NCI-H446 (cell line): ENCODE results near the gene LTBP3.

Experiments used
- DNase-seq, 2 experiments: peaks; one replicate each; lab custom pipeline; 2025; lab: John Stamatoyannopoulos, UW

LTBP3 gene

GRCh38 chr11:65554057-65554818 lies 3.9 kb downstream of the LTBP3 start:
- DNase-seq: no peak

- no peak for DNase-seq
These were observed 4.7 kb downstream of the LTBP3 start for GRCh38 chr11:65553301-65554001.

GRCh38 chr11:65552388-65552951 lies 5.7 kb downstream of the LTBP3 start:
- DNase-seq: no peak

GRCh38 chr11:65551572-65552387 lies 6.4 kb downstream of the LTBP3 start:
- no peak for DNase-seq

GRCh38 chr11:65549096-65549495 lies 9.1 kb downstream of the LTBP3 start:
- DNase-seq: no peak

- no peak for DNase-seq
These were observed 9.8 kb downstream of the LTBP3 start for GRCh38 chr11:65548395-65548794.

- DNase-seq: no peak
These were observed 10.6 kb downstream of the LTBP3 start for GRCh38 chr11:65547446-65548125.

GRCh38 chr11:65546217-65546958 lies 11.8 kb downstream of the LTBP3 start:
- no peak for DNase-seq

GRCh38 chr11:65545853-65546216 lies 12.3 kb downstream of the LTBP3 start:
- no peak for DNase-seq

GRCh38 chr11:65542738-65543390 lies 15.3 kb downstream of the LTBP3 start:
- DNase-seq: no peak

- no peak for DNase-seq
These were observed 16.8 kb downstream of the LTBP3 start for GRCh38 chr11:65541093-65541982.

GRCh38 chr11:65540290-65541092 lies 17.7 kb downstream of the LTBP3 start:
- peak in 1 of 2 experiments; percentile 60 for DNase-seq

GRCh38 chr11:65539744-65540289 lies 18.3 kb downstream of the LTBP3 start:
- DNase-seq: no peak

- no peak for DNase-seq
These were observed 19.0 kb downstream of the LTBP3 start for GRCh38 chr11:65538915-65539743.

- no peak for DNase-seq
These were observed 19.8 kb downstream of the LTBP3 start for GRCh38 chr11:65538232-65538914.

GRCh38 chr11:65537620-65538231 lies 20.4 kb downstream of the LTBP3 start:
- no peak for DNase-seq

GRCh38 chr11:65537296-65537597 lies 20.9 kb downstream of the LTBP3 start:
- no peak for DNase-seq
